ENCODE results near the gene BMP7.

BMP7 gene

DNA sequence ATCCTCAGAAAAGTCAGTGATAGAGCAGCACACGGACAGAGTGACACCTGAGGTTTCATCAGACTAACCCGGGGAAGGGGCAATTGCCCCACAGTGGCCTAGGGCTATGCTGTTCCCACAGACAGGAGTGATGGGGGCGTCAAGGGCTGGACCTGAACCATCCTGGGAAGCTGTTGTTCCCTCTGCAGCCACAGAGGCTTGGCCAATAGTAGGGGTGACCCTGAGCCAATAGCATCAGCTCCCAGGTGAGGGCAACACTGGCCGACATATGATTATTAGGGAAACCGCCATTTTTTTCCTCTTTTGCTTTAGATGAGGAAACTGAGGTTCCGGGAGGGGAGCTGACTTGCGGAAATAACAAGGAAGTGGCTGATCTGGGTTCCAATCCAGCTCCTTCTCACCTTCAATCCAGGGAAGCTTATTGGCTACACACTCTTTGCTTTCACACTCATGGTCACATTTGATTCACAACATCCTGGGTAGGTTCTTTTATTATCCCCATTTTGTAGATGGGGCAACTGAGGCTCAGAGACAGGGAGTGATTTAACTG is 126.0 kb downstream of the BMP7 start:
- no peak for DNase-seq (ENCODE audit: low spot score)
- TF ChIP-seq, protein P1, sequence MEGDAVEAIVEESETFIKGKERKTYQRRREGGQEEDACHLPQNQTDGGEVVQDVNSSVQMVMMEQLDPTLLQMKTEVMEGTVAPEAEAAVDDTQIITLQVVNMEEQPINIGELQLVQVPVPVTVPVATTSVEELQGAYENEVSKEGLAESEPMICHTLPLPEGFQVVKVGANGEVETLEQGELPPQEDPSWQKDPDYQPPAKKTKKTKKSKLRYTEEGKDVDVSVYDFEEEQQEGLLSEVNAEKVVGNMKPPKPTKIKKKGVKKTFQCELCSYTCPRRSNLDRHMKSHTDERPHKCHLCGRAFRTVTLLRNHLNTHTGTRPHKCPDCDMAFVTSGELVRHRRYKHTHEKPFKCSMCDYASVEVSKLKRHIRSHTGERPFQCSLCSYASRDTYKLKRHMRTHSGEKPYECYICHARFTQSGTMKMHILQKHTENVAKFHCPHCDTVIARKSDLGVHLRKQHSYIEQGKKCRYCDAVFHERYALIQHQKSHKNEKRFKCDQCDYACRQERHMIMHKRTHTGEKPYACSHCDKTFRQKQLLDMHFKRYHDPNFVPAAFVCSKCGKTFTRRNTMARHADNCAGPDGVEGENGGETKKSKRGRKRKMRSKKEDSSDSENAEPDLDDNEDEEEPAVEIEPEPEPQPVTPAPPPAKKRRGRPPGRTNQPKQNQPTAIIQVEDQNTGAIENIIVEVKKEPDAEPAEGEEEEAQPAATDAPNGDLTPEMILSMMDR (IDR thresholded peaks at IDR 0.05; ENCODE audit: extremely low read depth, insufficient read depth, missing control alignments), result no peak
- in situ Hi-C loops (cut with MboI; ENCODE audit: low pct_unique_long_range_greater_than_20kb, low sequenced_read_pairs, unreplicated experiment), result no loop called here

DNA sequence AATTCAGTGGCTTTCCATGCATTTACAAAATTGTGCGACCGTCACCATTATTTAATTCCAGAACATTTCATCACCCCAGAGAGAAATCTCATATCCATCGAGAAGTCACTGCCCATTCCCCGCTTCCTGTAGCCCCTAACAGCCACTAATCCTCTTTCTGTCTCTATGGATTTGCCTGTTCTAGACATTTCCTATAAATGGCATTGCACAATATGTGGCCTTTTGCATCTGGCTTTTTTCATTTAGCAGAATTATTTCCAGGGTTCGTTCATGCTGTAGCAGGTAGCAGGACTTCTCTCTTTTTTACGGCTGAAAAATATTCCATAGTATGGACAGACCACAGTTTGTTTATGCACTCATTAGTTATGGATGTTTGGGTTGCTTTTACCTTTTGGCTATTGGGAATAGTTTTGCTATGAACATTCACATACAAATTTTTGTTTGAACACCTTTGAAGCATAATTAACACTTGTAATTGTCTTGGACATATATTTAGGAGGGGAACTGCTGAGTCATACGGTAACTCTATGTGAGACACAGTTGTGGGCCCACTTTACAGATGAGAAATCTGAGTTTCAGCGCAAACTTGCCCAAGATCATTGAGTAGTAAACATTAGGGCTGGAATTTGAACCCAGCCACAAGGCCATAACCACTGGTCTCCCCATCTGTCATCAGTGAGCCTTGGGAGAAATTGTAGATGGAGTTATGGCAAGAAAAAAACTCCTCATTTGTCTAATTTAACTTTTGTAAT is 126.9 kb downstream of the BMP7 start:
- in situ Hi-C loops (cut with MboI; ENCODE audit: low pct_unique_long_range_greater_than_20kb, low sequenced_read_pairs, unreplicated experiment), result no loop called here
- no peak for DNase-seq (ENCODE audit: low spot score)
- TF ChIP-seq, protein P1 (IDR thresholded peaks at IDR 0.05; ENCODE audit: extremely low read depth, insufficient read depth, missing control alignments), result no peak

DNA sequence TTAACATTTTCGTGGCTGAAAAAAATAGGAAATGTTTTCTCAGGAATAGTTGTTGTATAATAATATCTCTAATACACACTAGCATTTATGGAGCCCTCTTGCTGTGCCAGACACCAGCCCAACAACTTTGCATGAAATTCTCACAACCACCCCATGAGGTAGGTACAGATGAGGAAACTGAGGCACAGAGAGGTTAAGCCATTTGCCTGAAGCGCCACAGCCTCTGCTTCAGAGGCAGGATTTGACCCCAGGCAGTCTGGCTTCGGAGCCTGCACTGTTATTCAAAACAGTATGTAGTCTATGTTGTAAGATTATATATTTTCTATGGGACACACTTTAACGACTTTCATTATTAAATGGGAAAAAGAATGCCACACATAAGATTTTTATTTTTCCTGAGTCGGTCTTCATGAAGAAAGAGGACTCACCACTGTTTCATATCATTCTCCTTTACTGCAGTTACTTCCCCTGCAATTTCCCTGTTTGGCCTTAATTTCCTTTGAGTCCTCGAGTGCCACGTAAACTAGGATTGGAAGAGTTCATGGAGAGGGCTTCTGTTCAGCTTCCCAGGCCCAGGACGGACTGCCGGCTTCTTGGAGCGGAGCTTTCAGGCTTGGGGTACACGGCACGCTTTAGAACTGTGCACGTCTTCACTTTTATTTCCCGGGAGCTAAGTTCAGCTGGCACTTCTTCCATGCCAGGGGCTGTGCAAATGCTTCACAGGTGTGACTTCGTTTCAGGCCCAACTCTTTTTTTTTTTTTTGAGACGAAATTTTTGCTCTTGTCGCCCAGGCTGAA is 128.0 kb downstream of the BMP7 start:
- in situ Hi-C loops (cut with MboI; ENCODE audit: low pct_unique_long_range_greater_than_20kb, low sequenced_read_pairs, unreplicated experiment), result no loop called here
- TF ChIP-seq, protein P1 (IDR thresholded peaks at IDR 0.05; ENCODE audit: extremely low read depth, insufficient read depth, missing control alignments), result no peak
- no peak for DNase-seq (ENCODE audit: low spot score)

DNA sequence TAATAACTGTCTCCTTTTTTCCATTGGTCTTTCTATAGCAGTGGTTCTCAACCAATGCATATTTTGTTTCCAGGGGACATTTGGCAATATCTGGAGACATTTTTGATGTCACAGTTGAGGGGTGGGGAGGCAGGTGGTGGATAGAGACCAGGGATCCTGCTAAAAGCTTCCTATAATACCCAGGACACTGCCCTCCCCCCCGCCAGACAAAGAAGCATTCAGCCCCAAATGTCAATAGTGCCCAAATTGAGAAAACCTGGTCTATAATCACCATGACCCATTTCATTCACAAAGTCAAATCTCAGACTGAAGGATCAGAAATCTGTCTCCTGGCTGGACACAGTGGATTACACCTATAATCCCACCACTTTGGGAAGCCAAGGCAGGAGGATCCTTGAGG is 128.8 kb downstream of the BMP7 start:
- no peak for DNase-seq (ENCODE audit: low spot score)
- TF ChIP-seq, protein P1 (IDR thresholded peaks at IDR 0.05; ENCODE audit: extremely low read depth, insufficient read depth, missing control alignments), result no peak
- in situ Hi-C loops (cut with MboI; ENCODE audit: low pct_unique_long_range_greater_than_20kb, low sequenced_read_pairs, unreplicated experiment), result no loop called here

DNA sequence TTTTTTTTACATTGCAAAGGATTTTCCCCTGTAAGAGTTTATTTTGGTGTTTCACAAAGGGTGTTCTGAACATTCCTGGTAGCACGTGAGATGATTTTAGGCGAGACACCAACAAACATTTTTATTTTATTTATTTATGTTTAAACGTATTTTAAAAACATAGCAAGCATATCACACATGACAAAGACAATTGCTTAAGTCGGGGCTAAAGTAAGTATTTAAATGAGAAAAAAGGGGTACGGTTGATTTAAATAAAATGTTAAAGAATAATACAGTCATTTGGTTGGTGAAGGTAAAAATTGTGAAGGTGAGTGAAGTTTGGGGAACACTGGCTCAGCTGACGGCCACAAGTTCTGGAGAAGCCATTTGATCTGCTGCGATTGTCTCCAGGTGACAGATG is 129.7 kb downstream of the BMP7 start:
- in situ Hi-C loops (cut with MboI; ENCODE audit: low pct_unique_long_range_greater_than_20kb, low sequenced_read_pairs, unreplicated experiment), result no loop called here
- TF ChIP-seq, protein P1 (IDR thresholded peaks at IDR 0.05; ENCODE audit: extremely low read depth, insufficient read depth, missing control alignments), result no peak

DNA sequence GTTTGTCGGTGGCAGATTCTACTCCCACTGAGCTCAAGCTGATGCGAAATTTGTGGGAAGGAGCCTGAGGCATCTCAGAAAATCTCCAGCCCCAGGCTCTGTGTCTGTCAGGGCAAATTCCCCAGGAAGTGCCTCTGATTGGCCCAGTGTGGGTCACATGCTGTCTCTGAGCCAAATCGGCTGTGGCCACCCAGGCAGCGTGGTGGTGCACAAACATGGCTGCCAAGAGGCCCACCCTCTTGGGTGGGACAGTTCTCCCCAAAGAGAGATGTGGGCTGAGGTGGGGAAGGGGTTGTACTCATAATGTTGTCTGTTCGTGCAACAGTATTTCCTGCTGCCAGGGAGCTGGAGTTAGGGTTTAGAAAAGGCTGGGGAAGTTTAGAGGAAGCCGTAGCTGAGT is 130.6 kb downstream of the BMP7 start:
- DNase-seq (ENCODE audit: low spot score), result no peak
- in situ Hi-C loops (cut with MboI; ENCODE audit: low pct_unique_long_range_greater_than_20kb, low sequenced_read_pairs, unreplicated experiment), result no loop called here
- TF ChIP-seq, protein P1 (IDR thresholded peaks at IDR 0.05; ENCODE audit: extremely low read depth, insufficient read depth, missing control alignments), result no peak

More for the DNA sequence above, 129.7 kb downstream of the BMP7 start:
- no peak for DNase-seq (ENCODE audit: low spot score)
